Body of pancreas (tissue), 4 donors: Measurements from ENCODE around the gene ZNF431.

Experiments used
- POLR2A ChIP-seq, 3 donors: fragments of 450-650 bp; IDR thresholded peaks; one replicate each; pipeline ENCODE4 v1.6.1; 2016; ENCODE audit warnings: antibody characterized with exemption in 3 of 3, mild to moderate bottlenecking in 2 of 3
- TF ChIP-seq, protein P1 (sequence below), 7 experiments: fragments of 450-650 bp in 4 of 7; fragments of 200-600 bp in 3 of 7; sonication (generic) in 3 of 7; IDR thresholded peaks; one replicate each; pipeline ENCODE4 v1.5.1; 2016 to 2019; ENCODE audit warnings: antibody characterized with exemption in 7 of 7

DNA sequence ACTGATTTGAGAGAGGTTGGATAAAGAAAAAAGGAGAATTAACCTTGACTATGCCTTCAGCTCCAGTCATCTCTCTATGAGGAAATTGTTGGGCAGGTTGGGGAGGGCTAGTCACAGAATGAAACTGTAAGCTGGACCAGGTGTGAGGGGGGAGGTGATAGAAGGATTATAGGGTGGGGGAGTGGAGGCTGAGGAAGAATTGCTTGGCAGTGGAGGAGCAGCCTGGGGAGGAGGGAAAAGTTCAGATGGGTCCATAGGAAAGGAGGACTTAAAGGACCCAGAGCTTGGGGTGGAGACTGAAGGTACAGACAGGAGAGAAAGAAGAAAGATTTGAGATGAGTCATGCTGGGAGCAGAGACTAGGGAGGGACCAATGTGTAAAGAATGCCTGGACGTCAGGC lies 8.2 kb upstream of the ZNF431 start:
- TF ChIP-seq, protein P1, sequence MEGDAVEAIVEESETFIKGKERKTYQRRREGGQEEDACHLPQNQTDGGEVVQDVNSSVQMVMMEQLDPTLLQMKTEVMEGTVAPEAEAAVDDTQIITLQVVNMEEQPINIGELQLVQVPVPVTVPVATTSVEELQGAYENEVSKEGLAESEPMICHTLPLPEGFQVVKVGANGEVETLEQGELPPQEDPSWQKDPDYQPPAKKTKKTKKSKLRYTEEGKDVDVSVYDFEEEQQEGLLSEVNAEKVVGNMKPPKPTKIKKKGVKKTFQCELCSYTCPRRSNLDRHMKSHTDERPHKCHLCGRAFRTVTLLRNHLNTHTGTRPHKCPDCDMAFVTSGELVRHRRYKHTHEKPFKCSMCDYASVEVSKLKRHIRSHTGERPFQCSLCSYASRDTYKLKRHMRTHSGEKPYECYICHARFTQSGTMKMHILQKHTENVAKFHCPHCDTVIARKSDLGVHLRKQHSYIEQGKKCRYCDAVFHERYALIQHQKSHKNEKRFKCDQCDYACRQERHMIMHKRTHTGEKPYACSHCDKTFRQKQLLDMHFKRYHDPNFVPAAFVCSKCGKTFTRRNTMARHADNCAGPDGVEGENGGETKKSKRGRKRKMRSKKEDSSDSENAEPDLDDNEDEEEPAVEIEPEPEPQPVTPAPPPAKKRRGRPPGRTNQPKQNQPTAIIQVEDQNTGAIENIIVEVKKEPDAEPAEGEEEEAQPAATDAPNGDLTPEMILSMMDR (IDR thresholded peaks at IDR 0.05): no peak
- TF ChIP-seq POLR2A (IDR thresholded peaks at IDR 0.05): no peak
